ENCODE measurements around the gene STAT5B. TPM values are rescaled to one million over a fixed set of nuclear protein-coding genes. Genes with fewer than 3 reads are reported as not detected.

STAT5B gene
- total and polyA plus RNA-seq, 9 of the 15 experiments (the other 6 are each of a cell fraction or from before 2014, with no cell fraction given): 20.8 to 176 (median 92.4) TPM

GRCh38 chr17:42311240-42312034 is 35.2 kb upstream of the STAT5B start (continued):
- TF ChIP-seq HOXB6 (CRISPR knock-in tag; IDR thresholded peaks at IDR 0.05; ENCODE audit: borderline replicate concordance) (no peak), ZNF197 (CRISPR knock-in tag; IDR thresholded peaks at IDR 0.05; ENCODE audit: low read depth) (no peak), TARDBP (IDR thresholded peaks at IDR 0.05) (no peak), CBX2 (IDR thresholded peaks at IDR 0.05; ENCODE audit: insufficient read depth, low read length, poor library complexity, severe bottlenecking) (no peak), RBM34 (IDR thresholded peaks at IDR 0.05; ENCODE audit: borderline replicate concordance, insufficient read depth, low read length) (no peak), THRB (CRISPR knock-in tag; conservative IDR thresholded peaks at IDR 0.05) (no peak), PHF21A (IDR thresholded peaks at IDR 0.05; ENCODE audit: borderline replicate concordance, low read depth) (no peak), BCOR (IDR thresholded peaks at IDR 0.05) (no peak), HBP1 (CRISPR knock-in tag; IDR thresholded peaks at IDR 0.05) (no peak), PBX2 (CRISPR knock-in tag; IDR thresholded peaks at IDR 0.05; ENCODE audit: low read depth) (no peak), PBX2 (tag; conservative IDR thresholded peaks at IDR 0.05; ENCODE audit: low read depth) (peak; percentile 60), BRD4 (IDR thresholded peaks at IDR 0.05) (no peak), NR2C1 (IDR thresholded peaks at IDR 0.05) (0 out of 2 replicates have a peak, but pooled peaks have one; percentile 24), NR2C1 (tag; IDR thresholded peaks at IDR 0.05) (no peak), HEY1 (CRISPR knock-in tag; IDR thresholded peaks at IDR 0.05; ENCODE audit: borderline replicate concordance) (0 out of 2 replicates have a peak, but pooled peaks have one; percentile 9), E4F1 (CRISPR knock-in tag; IDR thresholded peaks at IDR 0.05; ENCODE audit: borderline replicate concordance) (no peak), UBTF (IDR thresholded peaks at IDR 0.05; ENCODE audit: borderline replicate concordance in 1 of 2, low read depth in 2 of 2, low read length in 2 of 2) (peak in 1 of 2 experiments; percentile 80; a peak in 1 of 4 replicates)

Data from K562 (cell line).